Tibial nerve (tissue), 4 donors: ENCODE measurements around the gene BIRC5.

ENCODE experiments used
- CTCF ChIP-seq, 5 experiments: fragments of 200-600 bp in 3 of 5; fragments of 450-650 bp in 2 of 5; sonication (generic) in 3 of 5; IDR thresholded peaks; one replicate each; pipeline ENCODE4 v1.5.1; 2016 to 2019; ENCODE audit warnings: antibody characterized with exemption in 5 of 5, mild to moderate bottlenecking in 3 of 5, moderate library complexity in 2 of 5
- EP300 ChIP-seq, 2 donors: sonication (generic); formaldehyde crosslinking; IDR thresholded peaks; one replicate each; pipeline ENCODE4 v1.6.1; 2017; ENCODE audit warnings: antibody characterized with exemption in 2 of 2, mild to moderate bottlenecking in 1 of 2
- POLR2A ChIP-seq, 2 donors: fragments of 450-650 bp; IDR thresholded peaks; one replicate each; pipeline ENCODE4 v1.6.1; 2017; ENCODE audit warnings: antibody characterized with exemption in 2 of 2, mild to moderate bottlenecking in 2 of 2, moderate library complexity in 2 of 2

- TF ChIP-seq CTCF (IDR thresholded peaks at IDR 0.05) (no peak), EP300 (IDR thresholded peaks at IDR 0.05) (no peak), POLR2A (IDR thresholded peaks at IDR 0.05) (no peak)
These were observed 25.5 kb downstream of the BIRC5 start for GRCh38 chr17:78239489-78239931.
